GM12878 (cell line): Measurements from ENCODE around the gene WWTR1.

Experiments used
- CBFB ChIP-seq: IDR thresholded peaks from 2 replicates; pipeline ENCODE4 v1.6.1; 2016; ENCODE audit warnings: antibody characterized with exemption, low read depth
- FOXK2 ChIP-seq: fragments of 450-650 bp; IDR thresholded peaks from 2 replicates; pipeline ENCODE4 v1.6.1; 2017; ENCODE audit warnings: mild to moderate bottlenecking, moderate library complexity
- GABPA ChIP-seq: IDR thresholded peaks from 2 replicates; pipeline ENCODE4 v1.6.1; 2014; ENCODE audit warnings: antibody characterized with exemption, low read depth, mild to moderate bottlenecking, inconsistent platforms
- NBN ChIP-seq: fragments of 450-650 bp; IDR thresholded peaks from 2 replicates; pipeline ENCODE4 v1.6.1; 2016
- POLR2A ChIP-seq: IDR thresholded peaks from 2 replicates; pipeline ENCODE4 v1.6.1; 2011; ENCODE audit warnings: low read depth, mild to moderate bottlenecking, low read length
- SIX5 ChIP-seq: IDR thresholded peaks from 2 replicates; pipeline ENCODE4 v1.6.1; 2011; ENCODE audit warnings: mild to moderate bottlenecking, low read depth, low read length, moderate library complexity; ENCODE audit not compliant: severe bottlenecking
- SMAD1 ChIP-seq: fragments of 450-650 bp; IDR thresholded peaks from 2 replicates; pipeline ENCODE4 v1.6.1; 2018; ENCODE audit warnings: mild to moderate bottlenecking, low read depth; ENCODE audit not compliant: partially characterized antibody
- TCF12 ChIP-seq: IDR thresholded peaks from 2 replicates; pipeline ENCODE4 v1.6.1; 2011; ENCODE audit warnings: low read depth, mild to moderate bottlenecking, low read length
- YY1 ChIP-seq: IDR thresholded peaks from 2 replicates; pipeline ENCODE4 v1.6.1; 2011; ENCODE audit warnings: low read depth, mild to moderate bottlenecking, low read length
- TF ChIP-seq, protein P1 (sequence below): IDR thresholded peaks from 2 replicates; pipeline ENCODE4 v1.6.1; 2012; ENCODE audit warnings: low read depth, low read length, improper control_type of control experiment
- TF ChIP-seq, protein P2 (sequence below): IDR thresholded peaks from 2 replicates; pipeline ENCODE4 v1.6.1; 2012; ENCODE audit warnings: mild to moderate bottlenecking, low read depth, low read length
- TF ChIP-seq, protein P3 (sequence below): fragments of 450-650 bp; IDR thresholded peaks from 2 replicates; pipeline ENCODE4 v1.6.1; 2017; ENCODE audit warnings: mild to moderate bottlenecking
- TF ChIP-seq, protein P4 (sequence below): IDR thresholded peaks from 2 replicates; pipeline ENCODE4 v1.6.1; 2011; ENCODE audit warnings: low read depth, low read length, improper control_type of control experiment, borderline replicate concordance
- TF ChIP-seq, protein P5 (sequence below), 3 experiments: IDR thresholded peaks in 2 of 3; conservative IDR thresholded peaks in 1 of 3; 2 replicates each; pipeline ENCODE4 v1.5.1; 2011; ENCODE audit warnings: low read depth in 3 of 3, low read length in 3 of 3, mild to moderate bottlenecking in 3 of 3, control low read depth in 2 of 3, moderate library complexity in 2 of 3, inconsistent platforms in 1 of 3, mixed read lengths in 1 of 3; ENCODE audit not compliant: control insufficient read depth in 2 of 3, insufficient read depth in 1 of 3; ENCODE audit errors: extremely low read depth in 1 of 3

DNA sequence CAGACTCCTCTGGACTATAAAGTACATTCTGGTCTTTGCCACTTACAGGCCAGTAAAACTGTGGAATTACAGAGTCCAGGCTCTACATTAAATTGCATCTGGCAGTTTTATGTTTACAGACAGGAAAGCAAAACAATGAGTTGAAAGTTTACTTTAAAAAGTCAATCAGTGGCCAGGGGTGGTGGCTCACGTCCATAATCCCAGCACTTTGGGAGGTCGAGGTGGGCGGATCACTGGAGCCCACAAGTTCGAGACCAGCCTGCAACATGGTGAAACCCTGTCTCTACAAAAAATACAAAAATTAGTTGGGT lies 129.5 kb downstream of the WWTR1 start:
- TF ChIP-seq SMAD1 (no peak), NBN (no peak), POLR2A (no peak), TCF12 (no peak), SIX5 (no peak), GABPA (no peak), FOXK2 (no peak), CBFB (no peak), YY1 (no peak)
- TF ChIP-seq, protein P1, sequence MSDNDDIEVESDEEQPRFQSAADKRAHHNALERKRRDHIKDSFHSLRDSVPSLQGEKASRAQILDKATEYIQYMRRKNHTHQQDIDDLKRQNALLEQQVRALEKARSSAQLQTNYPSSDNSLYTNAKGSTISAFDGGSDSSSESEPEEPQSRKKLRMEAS: no peak
- TF ChIP-seq, protein P2, sequence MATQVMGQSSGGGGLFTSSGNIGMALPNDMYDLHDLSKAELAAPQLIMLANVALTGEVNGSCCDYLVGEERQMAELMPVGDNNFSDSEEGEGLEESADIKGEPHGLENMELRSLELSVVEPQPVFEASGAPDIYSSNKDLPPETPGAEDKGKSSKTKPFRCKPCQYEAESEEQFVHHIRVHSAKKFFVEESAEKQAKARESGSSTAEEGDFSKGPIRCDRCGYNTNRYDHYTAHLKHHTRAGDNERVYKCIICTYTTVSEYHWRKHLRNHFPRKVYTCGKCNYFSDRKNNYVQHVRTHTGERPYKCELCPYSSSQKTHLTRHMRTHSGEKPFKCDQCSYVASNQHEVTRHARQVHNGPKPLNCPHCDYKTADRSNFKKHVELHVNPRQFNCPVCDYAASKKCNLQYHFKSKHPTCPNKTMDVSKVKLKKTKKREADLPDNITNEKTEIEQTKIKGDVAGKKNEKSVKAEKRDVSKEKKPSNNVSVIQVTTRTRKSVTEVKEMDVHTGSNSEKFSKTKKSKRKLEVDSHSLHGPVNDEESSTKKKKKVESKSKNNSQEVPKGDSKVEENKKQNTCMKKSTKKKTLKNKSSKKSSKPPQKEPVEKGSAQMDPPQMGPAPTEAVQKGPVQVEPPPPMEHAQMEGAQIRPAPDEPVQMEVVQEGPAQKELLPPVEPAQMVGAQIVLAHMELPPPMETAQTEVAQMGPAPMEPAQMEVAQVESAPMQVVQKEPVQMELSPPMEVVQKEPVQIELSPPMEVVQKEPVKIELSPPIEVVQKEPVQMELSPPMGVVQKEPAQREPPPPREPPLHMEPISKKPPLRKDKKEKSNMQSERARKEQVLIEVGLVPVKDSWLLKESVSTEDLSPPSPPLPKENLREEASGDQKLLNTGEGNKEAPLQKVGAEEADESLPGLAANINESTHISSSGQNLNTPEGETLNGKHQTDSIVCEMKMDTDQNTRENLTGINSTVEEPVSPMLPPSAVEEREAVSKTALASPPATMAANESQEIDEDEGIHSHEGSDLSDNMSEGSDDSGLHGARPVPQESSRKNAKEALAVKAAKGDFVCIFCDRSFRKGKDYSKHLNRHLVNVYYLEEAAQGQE: no peak
- TF ChIP-seq, protein P3, sequence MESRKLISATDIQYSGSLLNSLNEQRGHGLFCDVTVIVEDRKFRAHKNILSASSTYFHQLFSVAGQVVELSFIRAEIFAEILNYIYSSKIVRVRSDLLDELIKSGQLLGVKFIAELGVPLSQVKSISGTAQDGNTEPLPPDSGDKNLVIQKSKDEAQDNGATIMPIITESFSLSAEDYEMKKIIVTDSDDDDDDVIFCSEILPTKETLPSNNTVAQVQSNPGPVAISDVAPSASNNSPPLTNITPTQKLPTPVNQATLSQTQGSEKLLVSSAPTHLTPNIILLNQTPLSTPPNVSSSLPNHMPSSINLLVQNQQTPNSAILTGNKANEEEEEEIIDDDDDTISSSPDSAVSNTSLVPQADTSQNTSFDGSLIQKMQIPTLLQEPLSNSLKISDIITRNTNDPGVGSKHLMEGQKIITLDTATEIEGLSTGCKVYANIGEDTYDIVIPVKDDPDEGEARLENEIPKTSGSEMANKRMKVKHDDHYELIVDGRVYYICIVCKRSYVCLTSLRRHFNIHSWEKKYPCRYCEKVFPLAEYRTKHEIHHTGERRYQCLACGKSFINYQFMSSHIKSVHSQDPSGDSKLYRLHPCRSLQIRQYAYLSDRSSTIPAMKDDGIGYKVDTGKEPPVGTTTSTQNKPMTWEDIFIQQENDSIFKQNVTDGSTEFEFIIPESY: no peak
- TF ChIP-seq, protein P4, sequence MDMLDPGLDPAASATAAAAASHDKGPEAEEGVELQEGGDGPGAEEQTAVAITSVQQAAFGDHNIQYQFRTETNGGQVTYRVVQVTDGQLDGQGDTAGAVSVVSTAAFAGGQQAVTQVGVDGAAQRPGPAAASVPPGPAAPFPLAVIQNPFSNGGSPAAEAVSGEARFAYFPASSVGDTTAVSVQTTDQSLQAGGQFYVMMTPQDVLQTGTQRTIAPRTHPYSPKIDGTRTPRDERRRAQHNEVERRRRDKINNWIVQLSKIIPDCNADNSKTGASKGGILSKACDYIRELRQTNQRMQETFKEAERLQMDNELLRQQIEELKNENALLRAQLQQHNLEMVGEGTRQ: no peak
- TF ChIP-seq, protein P5, sequence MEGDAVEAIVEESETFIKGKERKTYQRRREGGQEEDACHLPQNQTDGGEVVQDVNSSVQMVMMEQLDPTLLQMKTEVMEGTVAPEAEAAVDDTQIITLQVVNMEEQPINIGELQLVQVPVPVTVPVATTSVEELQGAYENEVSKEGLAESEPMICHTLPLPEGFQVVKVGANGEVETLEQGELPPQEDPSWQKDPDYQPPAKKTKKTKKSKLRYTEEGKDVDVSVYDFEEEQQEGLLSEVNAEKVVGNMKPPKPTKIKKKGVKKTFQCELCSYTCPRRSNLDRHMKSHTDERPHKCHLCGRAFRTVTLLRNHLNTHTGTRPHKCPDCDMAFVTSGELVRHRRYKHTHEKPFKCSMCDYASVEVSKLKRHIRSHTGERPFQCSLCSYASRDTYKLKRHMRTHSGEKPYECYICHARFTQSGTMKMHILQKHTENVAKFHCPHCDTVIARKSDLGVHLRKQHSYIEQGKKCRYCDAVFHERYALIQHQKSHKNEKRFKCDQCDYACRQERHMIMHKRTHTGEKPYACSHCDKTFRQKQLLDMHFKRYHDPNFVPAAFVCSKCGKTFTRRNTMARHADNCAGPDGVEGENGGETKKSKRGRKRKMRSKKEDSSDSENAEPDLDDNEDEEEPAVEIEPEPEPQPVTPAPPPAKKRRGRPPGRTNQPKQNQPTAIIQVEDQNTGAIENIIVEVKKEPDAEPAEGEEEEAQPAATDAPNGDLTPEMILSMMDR (IDR thresholded peaks at IDR 0.05 in 2 of 3, conservative IDR thresholded peaks at IDR 0.05 in 1 of 3; ENCODE audit: control insufficient read depth in 2 of 3, extremely low read depth in 1 of 3, insufficient read depth in 1 of 3, low read depth in 3 of 3, low read length in 3 of 3): no peak
